GM21423 (cell line): ENCODE results near the gene APOD.

Experiments
- ATAC-seq: cut with Tn5 transposase; IDR thresholded peaks from one replicate; pipeline ENCODE4 v1.9.1; 2021; ENCODE audit warnings: mild to moderate bottlenecking, moderate library complexity; ENCODE audit not compliant: unreplicated experiment

The APOD gene

GRCh38 chr3:195531683-195532082 is 52.1 kb downstream of the APOD start:
- ATAC-seq = no peak

- no peak for ATAC-seq
These were observed 57.2 kb downstream of the APOD start for GRCh38 chr3:195526492-195526891.

GRCh38 chr3:195524171-195524896 is 59.4 kb downstream of the APOD start:
- no peak for ATAC-seq

GRCh38 chr3:195522254-195523023 is 61.3 kb downstream of the APOD start:
- no peak for ATAC-seq
